ENCODE data around the gene GP2. TPM values are rescaled to one million over a fixed set of nuclear protein-coding genes. Genes with fewer than 3 reads are reported as not detected.

Gene GP2
- polyA plus RNA-seq, 2 of the 4 experiments (the other 2 are of a cell fraction) = not detected

- Histone ChIP-seq H3K9me3 (no peaks in the 10 kb centered on the region), H3K4me2 (no peak overlapping the region), H3K4me1 (no peaks in the 10 kb centered on the region), H3K4me3 (no peak overlapping the region), H3K27ac (no peak overlapping the region)
- 43% methylated on average over 7 of the region's 7 CpGs for WGBS (ENCODE audit: missing lambda C conversion rate)
- CTCF ChIA-PET = interaction anchor here (1.0 to 3.1 kb wide), 2 partner anchors 14 to 401 kb away, joined by 3 to 18 read pairs; no protein-coding TSS in a partner anchor
- no peak for ATAC-seq
- FAIRE-seq = no peak
- POLR2A ChIA-PET = no interaction called here
- no peak for DNase-seq (ENCODE audit: low read depth in 1 of 2, low spot score in 1 of 2)
- TF ChIP-seq JUNB (IDR thresholded peaks at IDR 0.05) (no peak), PBX3 (IDR thresholded peaks at IDR 0.05) (no peak), RCOR1 (IDR thresholded peaks at IDR 0.05; ENCODE audit: low read depth, low read length) (no peak), MAFK (IDR thresholded peaks at IDR 0.05; ENCODE audit: partially characterized antibody) (no peak), HOXB5 (CRISPR knock-in tag; IDR thresholded peaks at IDR 0.05) (no peak), RFX5 (IDR thresholded peaks at IDR 0.05) (no peak), POLR2A (IDR thresholded peaks at IDR 0.05; ENCODE audit: low read length) (no peak), CTCF (IDR thresholded peaks at IDR 0.05) (no peak), JUN (IDR thresholded peaks at IDR 0.05) (no peak), MAX (IDR thresholded peaks at IDR 0.05) (no peak), RARB (CRISPR knock-in tag; IDR thresholded peaks at IDR 0.05) (no peak), CHD4 (IDR thresholded peaks at IDR 0.05; ENCODE audit: borderline replicate concordance) (no peak), CHD2 (IDR thresholded peaks at IDR 0.05; ENCODE audit: low read length, partially characterized antibody) (no peak), HOXA7 (CRISPR knock-in tag; IDR thresholded peaks at IDR 0.05) (no peak)
Observed at GRCh38 chr16:20307791-20308190, 19.5 kb downstream of the GP2 start.

- Histone ChIP-seq H3K27ac (no peak overlapping the region), H3K4me2 (no peak overlapping the region), H3K4me1 (no peaks in the 10 kb centered on the region), H3K4me3 (no peak overlapping the region), H3K9me3 (no peaks in the 10 kb centered on the region)
- no peak for DNase-seq (ENCODE audit: low read depth in 1 of 2, low spot score in 1 of 2)
- no peak for TF ChIP-seq ATOH8 (CRISPR knock-in tag; IDR thresholded peaks at IDR 0.05; ENCODE audit: low read depth)
- no peak for FAIRE-seq
- 0% methylated on average over 1 of the region's 1 CpG for WGBS (ENCODE audit: missing lambda C conversion rate)
- CTCF ChIA-PET = interaction anchor here (1.0 to 1.7 kb wide), 3 partner anchors 13 to 408 kb away, joined by 3 to 9 read pairs (median 3); no protein-coding TSS in a partner anchor
- no peak for ATAC-seq
- POLR2A ChIA-PET = no interaction called here
Observed at GRCh38 chr16:20307240-20307671, 20.1 kb downstream of the GP2 start.

- no peak overlapping the region for H3K4me2 ChIP-seq
- ChIA-PET POLR2A (no interaction called here), CTCF (interaction anchor here (0.8 to 1.7 kb wide), 3 partner anchors 77 to 399 kb away, joined by 3 to 9 read pairs (median 3); no protein-coding TSS in a partner anchor)
- 3% methylated on average over 4 of the region's 4 CpGs for WGBS (ENCODE audit: missing lambda C conversion rate)
- TF ChIP-seq BCL3 (IDR thresholded peaks at IDR 0.05) (no peak), EHF (CRISPR knock-in tag; IDR thresholded peaks at IDR 0.05) (no peak), RAD21 (conservative IDR thresholded peaks at IDR 0.05 in 1 of 2, IDR thresholded peaks at IDR 0.05 in 1 of 2) (no peak), NFE2L2 (conservative IDR thresholded peaks at IDR 0.05; ENCODE audit: low read length) (no peak)
- no peak for FAIRE-seq
- DNase-seq (ENCODE audit: low read depth in 1 of 2, low spot score in 1 of 2) = no peak
- H3K4me3 ChIP-seq = no peak overlapping the region
- no peaks in the 10 kb centered on the region for H3K9me3 ChIP-seq
- ATAC-seq = no peak
- no peaks in the 10 kb centered on the region for H3K4me1 ChIP-seq
- H3K27ac ChIP-seq = no peak overlapping the region
Observed at GRCh38 chr16:20306401-20306800, 20.9 kb downstream of the GP2 start.

Measured in A549 (cell line).